PC-9 (cell line): ENCODE results near the gene PSMC2. TPM values are rescaled to one million over a fixed set of nuclear protein-coding genes. Genes with fewer than 3 reads are reported as not detected.

Experiments used
- BruUV-seq: library from RNA; stranded (reverse); fragments of 400-500 nt; replicated peaks from 2 replicates; lab custom pipeline; 2021; lab: Mats Ljungman, UMichigan
- CTCF ChIA-PET: fragments of 300-600 bp; sonication (Branson Sonifier 250); formaldehyde crosslinking; loops from one replicate; lab custom pipeline; 2022; ENCODE audit warnings: antibody characterized with exemption; lab: Charles Lee
- POLR2A ChIA-PET: fragments of 300-600 bp; sonication (Branson Sonifier 250); formaldehyde crosslinking; loops from one replicate; lab custom pipeline; 2022; ENCODE audit warnings: antibody characterized with exemption; ENCODE audit not compliant: unreplicated experiment; lab: Charles Lee
- DNase-seq, 2 experiments: peaks; one replicate each; pipeline versions ENCODE4 v3.0.0 to v3.0.0-alpha.2; 2015 to 2022; ENCODE audit warnings: mixed read lengths in 1 of 2
- H2AFZ ChIP-seq: fragments of 200-600 bp; sonication (generic); 2 replicates; pipeline ENCODE4 v1.8.1; 2017; ENCODE audit warnings: antibody characterized with exemption
- H3F3A ChIP-seq: fragments of 200-600 bp; sonication (generic); 2 replicates; pipeline ENCODE4 v1.8.1; 2017; ENCODE audit warnings: antibody characterized with exemption, mild to moderate bottlenecking, low read depth; ENCODE audit not compliant: insufficient read depth
- H3K27ac ChIP-seq: fragments of 200-600 bp; sonication (generic); 2 replicates; pipeline ENCODE4 v1.6.1; 2016; ENCODE audit warnings: mixed run types
- H3K27me3 ChIP-seq: fragments of 200-600 bp; sonication (generic); 2 replicates; pipeline ENCODE4 v1.6.1; 2016; ENCODE audit warnings: low read depth, mixed run types; ENCODE audit not compliant: insufficient read depth
- H3K36me3 ChIP-seq: fragments of 200-600 bp; sonication (generic); 2 replicates; pipeline ENCODE4 v1.6.1; 2016; ENCODE audit warnings: low read depth, mixed run types
- H3K4me1 ChIP-seq: fragments of 200-600 bp; sonication (generic); replicated peaks from 2 replicates; pipeline ENCODE4 v1.6.1; 2016; ENCODE audit warnings: mixed run types; ENCODE audit not compliant: insufficient read depth
- H3K4me2 ChIP-seq: fragments of 200-600 bp; sonication (generic); 2 replicates; pipeline ENCODE4 v1.6.1; 2017; ENCODE audit warnings: mixed run types
- H3K4me3 ChIP-seq: fragments of 200-600 bp; sonication (generic); 2 replicates; pipeline ENCODE4 v1.6.1; 2016; ENCODE audit warnings: mixed run types
- H3K79me2 ChIP-seq: fragments of 200-600 bp; sonication (generic); 2 replicates; pipeline ENCODE4 v1.6.1; 2017; ENCODE audit warnings: low read depth, mixed run types
- H3K9me2 ChIP-seq: fragments of 200-600 bp; sonication (generic); 2 replicates; pipeline ENCODE4 v1.8.1; 2017; ENCODE audit warnings: mild to moderate bottlenecking; ENCODE audit not compliant: insufficient read depth
- H3K9me3 ChIP-seq: fragments of 200-600 bp; sonication (generic); 2 replicates; pipeline ENCODE4 v1.8.1; 2016; ENCODE audit warnings: low read depth; ENCODE audit not compliant: insufficient read depth
- H4K20me1 ChIP-seq: fragments of 200-600 bp; sonication (generic); 2 replicates; pipeline ENCODE4 v1.8.1; 2017; ENCODE audit not compliant: insufficient read depth
- CTCF ChIP-seq: fragments of 200-600 bp; sonication (generic); conservative IDR thresholded peaks from 2 replicates; pipeline ENCODE4 v1.6.1; 2017; ENCODE audit warnings: mixed run types, antibody characterized with exemption, mild to moderate bottlenecking, moderate library complexity
- EZH2 ChIP-seq: fragments of 200-600 bp; sonication (generic); IDR thresholded peaks from 2 replicates; pipeline ENCODE4 v1.8.0; 2017; ENCODE audit warnings: antibody characterized with exemption, low read depth
- intact Hi-C: fragments of 100-400 bp; cut with micrococcal nuclease; formaldehyde crosslinking; loops from one replicate; pipeline ENCODE4 v1.10.0; 2022; ENCODE audit not compliant: unreplicated experiment
- total RNA-seq: library from RNA; stranded (reverse); gene quantifications from 2 replicates; pipeline ENCODE4 v1.2.3, GENCODE V29; 2021

The PSMC2 gene
- total RNA-seq, 1 experiment from 2014 or later = 196 TPM

GRCh38 chr7:103381280-103382031 is 34.0 kb downstream of the PSMC2 start:
- no peak overlapping the region for H3K27ac ChIP-seq
- no peak for DNase-seq
- H3K36me3 ChIP-seq = no peaks in the 10 kb centered on the region
- no peaks in the 10 kb centered on the region for H3K27me3 ChIP-seq
- no peak overlapping the region for H3K4me2 ChIP-seq
- no peaks in the 10 kb centered on the region; the same call in 1 of the 2 replicates for H3K9me3 ChIP-seq
- intact Hi-C loops = no loop called here
- BruUV-seq = no TSS peak
- H3K4me1 ChIP-seq = no peaks in the 10 kb centered on the region
- H3K79me2 ChIP-seq = no peaks in the 10 kb centered on the region
- no peaks in the 10 kb centered on the region for H3K9me2 ChIP-seq
- H2AFZ ChIP-seq = no peak overlapping the region
- CTCF ChIA-PET = no interaction called here
- H3K4me3 ChIP-seq = no peak overlapping the region
- POLR2A ChIA-PET = no interaction called here
- H4K20me1 ChIP-seq = no peaks in the 10 kb centered on the region
- peaks cover 9% of the 10 kb centered on the region; the same call in 1 of the 2 replicates for H3F3A ChIP-seq
- TF ChIP-seq CTCF (no peak), EZH2 (no peak)

- H3K9me3 ChIP-seq = no peaks in the 10 kb centered on the region; the same call in 1 of the 2 replicates
- DNase-seq = no peak
- H3K27me3 ChIP-seq = no peaks in the 10 kb centered on the region
- H3K4me2 ChIP-seq = no peak overlapping the region
- no peaks in the 10 kb centered on the region for H3K4me1 ChIP-seq
- no peaks in the 10 kb centered on the region for H3K9me2 ChIP-seq
- TF ChIP-seq CTCF (no peak), EZH2 (no peak)
- no peaks in the 10 kb centered on the region for H3K36me3 ChIP-seq
- no TSS peak for BruUV-seq
- intact Hi-C loops = no loop called here
- no peaks in the 10 kb centered on the region for H4K20me1 ChIP-seq
- CTCF ChIA-PET = no interaction called here
- POLR2A ChIA-PET = no interaction called here
- no peak overlapping the region for H3K4me3 ChIP-seq
- no peak overlapping the region for H3K27ac ChIP-seq
- H3F3A ChIP-seq = peaks cover 9% of the 10 kb centered on the region; the same call in 1 of the 2 replicates
- H3K79me2 ChIP-seq = no peaks in the 10 kb centered on the region
- H2AFZ ChIP-seq = no peak overlapping the region
Observed at GRCh38 chr7:103382032-103382402, 34.6 kb downstream of the PSMC2 start.

GRCh38 chr7:103387242-103387641 is 39.8 kb downstream of the PSMC2 start:
- no peak for DNase-seq
- Histone ChIP-seq H3K4me2 (no peak overlapping the region), H3K4me3 (no peak overlapping the region), H3K9me3 (no peaks in the 10 kb centered on the region), H3K79me2 (no peaks in the 10 kb centered on the region), H3K9me2 (no peaks in the 10 kb centered on the region), H3K36me3 (no peaks in the 10 kb centered on the region), H3K4me1 (no peaks in the 10 kb centered on the region), H3F3A (no peaks in the 10 kb centered on the region), H4K20me1 (no peaks in the 10 kb centered on the region), H3K27me3 (peaks cover 17% of the 10 kb centered on the region; the same call in 1 of the 2 replicates), H2AFZ (no peak overlapping the region), H3K27ac (no peak overlapping the region)
- ChIA-PET POLR2A (no interaction called here), CTCF (no interaction called here)
- intact Hi-C loops = no loop called here
- BruUV-seq = no TSS peak
- TF ChIP-seq CTCF = no peak
